ENCODE data around the gene ADAMTS9. TPM values are rescaled to one million over a fixed set of nuclear protein-coding genes. Genes with fewer than 3 reads are reported as not detected.
A peak's percentile ranks its signal among the peaks of the same experiment; 100 is the strongest.

ADAMTS9 gene
- total and polyA plus RNA-seq, 2 of the 13 experiments (the other 11 are each of a cell fraction or from before 2014, with no cell fraction given), result 0.02 to 0.09 TPM

GRCh38 chr3:64627471-64628321 lies 60.1 kb downstream of the ADAMTS9 start (continued):
- TF ChIP-seq ZNF761 (CRISPR knock-in tag; conservative IDR thresholded peaks at IDR 0.05) (no peak), ADNP (CRISPR knock-in tag; IDR thresholded peaks at IDR 0.05) (no peak), ZBTB44 (CRISPR knock-in tag; IDR thresholded peaks at IDR 0.05) (no peak), CREB1 (IDR thresholded peaks at IDR 0.05) (no peak), CREB1 (CRISPR knock-in tag; IDR thresholded peaks at IDR 0.05) (no peak), IRX3 (CRISPR knock-in tag; IDR thresholded peaks at IDR 0.05; ENCODE audit: borderline replicate concordance, low read depth) (no peak), TSC22D2 (CRISPR knock-in tag; IDR thresholded peaks at IDR 0.05; ENCODE audit: borderline replicate concordance) (no peak), ZNF205 (CRISPR knock-in tag; IDR thresholded peaks at IDR 0.05) (no peak), MBD4 (IDR thresholded peaks at IDR 0.05; ENCODE audit: borderline replicate concordance, low read length) (no peak), ZNF580 (CRISPR knock-in tag; IDR thresholded peaks at IDR 0.05; ENCODE audit: borderline replicate concordance, low read depth) (no peak), MED8 (CRISPR knock-in tag; IDR thresholded peaks at IDR 0.05; ENCODE audit: insufficient replicate concordance) (no peak), ZNF788 (CRISPR knock-in tag; IDR thresholded peaks at IDR 0.05; ENCODE audit: borderline replicate concordance) (no peak), ZNF431 (CRISPR knock-in tag; IDR thresholded peaks at IDR 0.05; ENCODE audit: borderline replicate concordance, low read depth) (no peak), YEATS4 (CRISPR knock-in tag; IDR thresholded peaks at IDR 0.05; ENCODE audit: borderline replicate concordance) (no peak), SP1 (IDR thresholded peaks at IDR 0.05) (no peak), SP1 (CRISPR knock-in tag; IDR thresholded peaks at IDR 0.05) (no peak), ZNF747 (CRISPR knock-in tag; IDR thresholded peaks at IDR 0.05; ENCODE audit: borderline replicate concordance) (no peak), TARDBP (CRISPR knock-in tag; IDR thresholded peaks at IDR 0.05) (no peak), ZNF841 (CRISPR knock-in tag; IDR thresholded peaks at IDR 0.05; ENCODE audit: borderline replicate concordance) (no peak), ZNF274 (CRISPR knock-in tag; IDR thresholded peaks at IDR 0.05) (no peak)
- TF ChIP-seq, protein P1, sequence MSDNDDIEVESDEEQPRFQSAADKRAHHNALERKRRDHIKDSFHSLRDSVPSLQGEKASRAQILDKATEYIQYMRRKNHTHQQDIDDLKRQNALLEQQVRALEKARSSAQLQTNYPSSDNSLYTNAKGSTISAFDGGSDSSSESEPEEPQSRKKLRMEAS (IDR thresholded peaks at IDR 0.05), result peak; percentile 47; the same call in 1 of the 2 replicates
